HG03575 (cell line): ENCODE data around the gene CAT.

Source experiments
- ATAC-seq: cut with Tn5 transposase; IDR thresholded peaks from one replicate; pipeline ENCODE4 v1.9.1; 2021; ENCODE audit not compliant: unreplicated experiment, insufficient number of reproducible peaks, low FRiP score; ENCODE audit errors: extremely low read depth

The CAT gene

DNA sequence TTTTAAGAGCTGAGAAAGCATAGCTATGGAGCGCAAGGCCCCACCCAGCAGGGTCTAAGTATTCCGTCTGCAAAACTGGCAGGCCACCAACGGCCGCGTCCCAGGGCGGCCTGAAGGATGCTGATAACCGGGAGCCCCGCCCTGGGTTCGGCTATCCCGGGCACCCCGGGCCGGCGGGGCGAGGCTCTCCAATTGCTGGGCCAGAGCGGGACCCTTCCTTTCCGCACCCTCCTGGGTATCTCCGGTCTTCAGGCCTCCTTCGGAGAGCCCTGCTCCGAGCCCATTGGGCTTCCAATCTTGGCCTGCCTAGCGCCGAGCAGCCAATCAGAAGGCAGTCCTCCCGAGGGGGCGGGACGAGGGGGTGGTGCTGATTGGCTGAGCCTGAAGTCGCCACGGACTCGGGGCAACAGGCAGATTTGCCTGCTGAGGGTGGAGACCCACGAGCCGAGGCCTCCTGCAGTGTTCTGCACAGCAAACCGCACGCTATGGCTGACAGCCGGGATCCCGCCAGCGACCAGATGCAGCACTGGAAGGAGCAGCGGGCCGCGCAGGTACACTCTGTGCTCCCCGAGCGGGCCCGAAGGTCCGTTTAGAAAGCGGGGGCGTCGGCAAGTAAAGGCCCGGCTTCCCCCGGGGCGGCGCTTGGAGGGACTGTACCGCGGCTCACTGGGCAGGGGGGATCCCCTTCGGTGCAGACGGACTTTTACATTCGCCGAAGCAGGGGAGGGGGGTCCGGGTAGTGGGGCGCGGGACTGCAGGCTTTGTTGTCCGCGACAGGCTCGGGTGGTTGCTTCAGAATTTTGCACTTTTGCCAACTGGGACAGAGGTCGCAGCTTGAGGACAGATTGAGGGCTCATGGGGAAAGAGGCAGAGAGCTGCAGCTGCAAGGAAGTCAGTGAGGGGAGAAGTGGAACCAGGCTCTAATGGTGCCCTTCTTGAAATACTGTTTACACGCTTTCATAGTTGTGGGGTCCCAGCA is at the start of gene CAT:
CAT (plus strand) TSS at position 406 of the 979 bp plus-strand sequence; CDS start at position 486, 80 bp downstream.
- peak; percentile 87 for ATAC-seq

DNA sequence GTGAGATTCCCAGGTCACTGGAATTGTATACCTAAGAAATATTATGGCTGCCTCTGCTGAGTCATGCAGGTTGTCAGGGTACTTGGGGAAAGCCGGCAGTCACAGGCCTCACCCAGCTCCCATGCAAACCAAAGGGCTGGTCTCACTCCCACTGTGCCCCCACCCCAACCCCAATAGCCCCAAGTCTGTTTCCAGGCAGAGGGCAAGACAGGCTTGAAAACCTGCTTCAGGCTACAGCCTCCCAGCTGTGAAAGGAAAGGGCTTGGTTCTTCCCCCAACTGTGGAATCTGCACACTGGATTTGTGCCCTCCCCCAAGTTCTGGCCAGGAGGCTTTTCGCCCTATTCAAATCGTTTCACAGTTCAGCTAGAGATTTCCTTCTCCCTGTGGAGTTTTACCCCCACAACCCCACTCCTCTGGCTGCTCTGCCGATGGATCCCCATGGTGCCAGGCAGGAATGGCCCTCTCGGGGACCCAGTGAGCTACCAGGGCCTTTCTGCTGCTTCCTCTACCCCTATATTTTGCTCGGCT is 43.9 kb upstream of the CAT start:
- ATAC-seq: no peak

DNA sequence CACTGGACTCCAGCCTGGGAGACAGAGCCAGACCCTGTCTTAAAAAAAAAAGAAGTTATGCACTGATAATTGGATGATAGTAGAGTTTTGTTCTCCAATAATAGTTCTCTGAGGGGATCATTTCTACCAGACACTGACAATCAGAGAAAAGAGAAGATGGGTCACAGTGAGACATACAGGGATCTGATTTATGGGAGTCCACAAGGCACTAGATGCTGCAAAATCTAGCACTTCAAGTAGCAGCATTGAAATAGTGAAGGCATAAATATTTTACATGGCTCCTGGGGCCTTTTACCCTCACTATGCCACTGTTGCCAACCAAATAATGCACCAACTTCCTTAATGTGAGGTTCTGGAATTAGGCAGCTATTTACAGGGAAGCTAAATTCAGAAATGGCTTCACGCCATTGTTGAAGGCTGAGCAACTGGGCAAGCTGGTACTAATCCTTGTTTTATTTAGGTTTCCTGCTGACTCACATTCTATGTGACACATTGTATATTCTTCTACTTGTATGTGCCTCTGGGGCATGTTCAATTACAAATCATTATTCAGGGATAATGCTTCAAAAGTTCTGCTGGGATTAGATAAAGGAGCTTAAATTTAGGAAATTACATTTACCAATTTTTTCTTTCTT is 42.7 kb upstream of the CAT start:
- ATAC-seq: no peak

DNA sequence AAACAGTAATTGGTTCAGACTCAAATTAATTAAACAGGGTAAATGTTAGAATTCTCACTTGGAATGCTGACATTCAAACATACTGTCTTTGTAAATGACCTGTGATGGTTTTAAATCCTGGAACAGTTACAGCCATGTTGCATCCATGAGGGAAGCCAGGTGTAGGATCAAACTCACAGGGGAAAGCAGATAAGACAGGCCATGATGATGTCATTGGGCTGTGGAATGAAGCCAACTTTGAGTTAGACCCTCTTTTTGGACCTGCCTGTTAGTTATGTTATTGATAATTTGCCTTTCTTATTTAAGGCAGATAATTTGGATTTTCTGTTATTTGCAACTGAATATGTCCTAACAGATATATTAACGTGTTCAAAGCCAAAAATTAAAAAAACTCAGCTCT is 41.6 kb upstream of the CAT start:
- ATAC-seq: no peak

DNA sequence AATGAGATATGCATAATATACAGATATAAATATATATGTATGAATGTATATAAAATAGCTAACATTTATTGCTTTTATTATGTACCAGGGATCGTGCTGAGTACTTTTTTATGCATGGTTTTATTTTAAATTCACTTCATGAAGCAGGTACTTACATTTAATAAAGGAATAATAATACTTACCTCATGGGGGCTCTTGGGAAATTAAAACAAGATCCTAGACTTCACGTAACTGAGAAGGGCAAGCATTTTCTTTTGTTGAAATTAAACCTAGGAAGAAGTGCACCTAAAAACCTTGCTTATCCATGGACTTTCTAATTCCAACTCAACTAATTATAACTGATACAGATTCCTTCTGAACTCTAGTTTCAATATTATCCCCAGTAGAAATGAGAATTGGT is 40.9 kb upstream of the CAT start:
- ATAC-seq: no peak

DNA sequence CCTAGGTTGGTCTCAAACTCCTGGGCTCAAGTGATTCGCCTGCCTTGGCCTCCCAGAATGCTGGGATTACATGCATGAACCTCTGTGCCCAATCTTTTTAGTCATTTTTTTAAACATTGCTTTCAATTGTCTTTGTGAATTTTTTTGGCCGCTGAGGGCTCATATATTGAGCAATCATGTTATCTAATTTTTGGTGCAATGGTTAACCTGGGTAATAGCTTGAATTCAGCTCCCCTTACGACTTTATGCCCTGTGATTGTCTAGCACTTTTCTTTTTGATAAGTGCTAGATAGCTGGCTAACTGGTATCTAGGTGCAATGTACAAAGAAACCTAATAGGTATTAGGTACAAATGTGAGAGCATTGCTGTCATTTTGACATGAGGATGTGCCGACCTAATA is 35.3 kb upstream of the CAT start:
- no peak for ATAC-seq

DNA sequence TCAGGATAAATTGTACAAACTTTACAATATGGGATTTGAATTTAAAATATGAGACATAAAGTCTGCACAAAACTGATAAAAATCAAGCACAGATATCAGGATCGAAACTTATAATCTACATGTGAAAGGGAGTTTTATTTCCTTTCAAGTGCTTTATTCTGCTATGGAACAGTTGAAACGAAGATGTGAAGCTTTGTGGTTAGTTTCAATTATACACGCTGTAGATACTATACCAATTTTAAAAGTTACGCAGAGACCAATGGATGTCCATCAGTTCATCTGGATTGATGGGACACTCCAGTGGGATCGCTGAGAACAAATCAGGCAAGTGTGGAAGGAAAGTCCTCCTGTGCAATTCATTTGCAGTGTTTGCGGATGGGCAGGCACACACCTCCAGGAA is 34.5 kb upstream of the CAT start:
- ATAC-seq: no peak

DNA sequence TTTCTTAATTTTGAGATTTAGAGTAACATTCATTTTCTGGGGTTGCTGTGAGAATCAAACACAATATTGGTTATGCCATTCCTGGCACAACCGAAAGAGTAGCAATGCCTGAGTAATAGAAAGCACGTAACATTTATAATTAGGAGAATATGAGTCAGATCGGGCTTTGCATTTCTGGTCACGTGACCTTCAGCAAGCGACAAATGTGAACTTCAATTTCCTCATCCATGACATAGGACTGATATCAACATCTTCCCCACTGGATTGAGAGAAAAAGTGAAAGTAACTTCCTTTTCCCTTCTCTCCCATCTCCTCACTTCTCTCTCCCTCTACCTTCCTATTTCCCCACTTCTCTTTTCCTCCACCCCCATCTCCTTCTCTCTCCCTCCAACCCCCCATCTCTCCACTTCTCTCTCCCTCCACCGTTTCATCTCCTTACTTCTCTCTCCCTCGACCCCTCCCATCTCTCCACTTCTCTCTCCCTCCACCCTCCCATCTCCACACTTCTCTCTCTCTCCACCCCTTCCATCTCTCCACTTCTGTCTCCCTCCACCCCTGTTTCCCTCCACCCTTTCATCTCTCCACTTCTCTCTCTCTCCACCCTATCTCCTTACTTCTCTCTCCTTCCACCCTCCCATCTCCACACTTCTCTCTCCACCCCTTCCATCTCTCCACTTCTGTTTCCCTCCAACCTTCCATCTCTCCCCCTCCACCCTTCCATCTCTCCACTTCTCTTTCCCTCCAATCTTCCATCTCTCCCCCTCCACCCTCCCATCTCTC is 33.5 kb upstream of the CAT start:
- no peak for ATAC-seq

DNA sequence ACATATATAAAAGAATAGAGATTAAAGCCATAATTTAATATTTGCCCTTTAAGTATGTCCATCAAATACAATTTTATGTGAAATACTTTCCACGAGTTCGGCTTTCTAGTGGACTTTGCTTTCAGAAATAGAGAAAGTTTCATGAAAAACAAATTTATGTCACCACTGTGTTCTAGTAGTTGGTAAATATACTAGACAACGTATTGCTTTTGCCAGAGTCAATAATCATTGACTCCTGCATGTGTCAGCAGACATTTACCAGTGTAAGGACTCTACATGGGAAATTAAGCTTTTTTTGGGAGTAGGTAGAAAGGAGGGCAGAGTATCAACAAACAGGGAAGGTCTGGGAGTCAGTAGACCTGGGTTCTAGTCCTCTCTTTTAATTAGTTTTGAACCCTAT is 32.3 kb upstream of the CAT start:
- ATAC-seq: no peak

DNA sequence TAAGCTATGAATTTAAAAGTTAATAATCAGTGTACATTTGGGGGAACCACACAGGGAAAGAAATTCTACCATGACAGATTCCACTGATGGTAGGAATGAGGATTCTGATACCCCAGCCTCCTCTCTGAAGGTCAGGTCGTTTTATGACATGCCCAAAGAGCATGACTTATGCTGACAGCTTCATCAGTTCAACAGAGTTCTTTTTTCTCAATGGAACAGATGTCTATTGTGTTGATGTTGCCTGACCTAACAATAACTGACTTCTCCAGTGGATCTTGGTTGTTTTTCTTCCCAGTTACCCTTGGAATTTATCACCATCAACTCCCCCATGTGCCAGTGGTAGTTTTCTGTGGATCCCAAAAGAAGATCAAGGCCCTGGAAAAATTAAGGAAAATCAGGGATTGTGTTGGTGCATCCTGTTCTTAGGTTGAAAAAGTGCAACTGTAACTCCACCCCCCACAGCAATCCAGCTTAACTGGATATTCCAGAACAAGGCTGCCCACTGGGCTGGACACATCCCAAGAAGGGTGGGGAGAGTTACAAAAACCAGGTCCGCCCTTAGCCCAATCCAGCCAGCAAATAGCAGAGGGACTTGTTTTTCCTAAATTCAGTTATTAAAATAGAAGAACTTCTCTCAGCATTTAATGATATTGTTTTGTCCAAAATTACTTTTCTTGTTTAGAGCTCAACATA is 31.5 kb upstream of the CAT start:
- no peak for ATAC-seq

DNA sequence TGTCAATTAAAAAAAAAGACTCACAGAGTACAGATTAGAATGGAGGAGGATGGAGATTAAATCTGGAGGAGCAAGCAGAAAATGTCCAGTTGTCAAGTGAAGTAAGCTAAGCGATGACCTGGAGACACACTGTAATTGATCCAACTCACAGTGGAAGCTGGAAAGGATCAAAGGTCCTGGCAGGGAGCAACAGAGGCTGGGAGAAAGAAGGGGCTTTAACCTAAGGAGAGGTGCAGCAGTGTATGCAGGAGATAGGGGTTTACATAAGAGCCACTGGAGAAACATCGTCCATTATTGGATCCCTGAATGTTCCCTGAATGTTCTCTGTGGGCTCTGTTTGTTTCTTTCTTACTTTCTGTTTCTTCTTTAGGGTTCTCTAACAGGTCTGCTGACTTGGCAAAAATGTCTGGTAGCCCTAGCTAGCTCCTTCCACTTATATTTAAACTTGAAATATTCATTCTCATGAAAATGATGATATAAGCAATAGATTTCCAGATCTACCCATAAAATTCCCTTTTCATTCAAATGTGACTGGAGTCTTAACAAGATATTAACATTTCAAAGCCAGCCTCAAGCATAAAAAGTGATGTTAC is 30.1 kb upstream of the CAT start:
- no peak for ATAC-seq

DNA sequence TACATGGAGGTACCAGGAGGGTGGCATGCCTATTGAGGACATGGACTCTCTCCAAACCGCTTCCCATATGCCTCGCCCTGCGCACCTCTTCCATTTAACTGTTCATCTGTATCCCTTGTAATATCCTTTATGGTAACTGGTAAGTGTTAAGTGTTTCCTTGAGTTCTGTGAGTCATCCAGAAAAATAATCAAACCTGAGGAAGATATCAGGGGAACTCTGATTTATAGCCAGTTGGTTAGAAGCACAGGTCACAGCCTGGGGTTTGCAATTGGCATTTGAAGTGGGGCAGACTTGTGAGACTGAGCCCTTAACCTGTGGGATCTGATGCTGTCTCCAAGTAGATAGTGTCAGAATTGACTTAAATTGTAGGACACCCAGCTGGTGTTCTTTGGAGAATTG is 27.6 kb upstream of the CAT start:
- no peak for ATAC-seq

DNA sequence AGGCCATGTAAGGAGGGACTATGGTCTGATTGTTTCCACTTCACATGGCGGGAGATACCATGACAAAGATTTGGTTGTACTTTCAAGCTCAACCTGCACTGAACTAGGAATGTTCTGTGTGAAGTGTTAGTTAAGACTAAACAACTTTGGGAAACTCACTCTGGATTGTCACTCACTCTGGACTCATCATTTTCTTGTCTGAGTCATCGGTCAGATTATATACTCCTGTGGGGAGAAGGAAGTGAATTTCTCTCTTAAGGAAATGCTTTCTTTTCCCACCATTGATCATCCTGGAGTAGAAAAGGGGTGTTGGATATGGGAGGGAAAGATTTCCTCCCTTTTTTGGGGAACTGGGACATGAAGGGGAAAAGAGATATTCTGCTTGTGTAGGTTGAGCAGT is 26.9 kb upstream of the CAT start:
- no peak for ATAC-seq

DNA sequence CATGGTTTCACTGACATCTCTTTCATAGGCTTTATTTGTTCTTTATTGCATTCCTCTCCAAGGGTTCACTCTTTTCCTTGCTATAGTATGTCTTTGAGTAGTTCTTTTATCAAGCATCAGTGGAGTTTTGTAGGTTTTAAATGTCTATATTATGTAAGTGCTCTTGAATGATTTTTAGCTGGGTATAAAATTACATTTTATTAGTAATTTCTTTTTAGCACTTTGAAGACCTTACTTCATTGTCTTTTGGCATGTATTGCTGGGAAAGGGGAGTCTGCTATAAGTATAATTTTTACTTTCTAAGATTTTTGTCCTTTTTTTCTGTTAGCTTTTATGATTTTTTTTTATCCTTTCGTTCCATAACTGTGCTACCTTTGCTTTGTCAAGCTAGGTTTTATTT is 25.5 kb upstream of the CAT start:
- no peak for ATAC-seq

DNA sequence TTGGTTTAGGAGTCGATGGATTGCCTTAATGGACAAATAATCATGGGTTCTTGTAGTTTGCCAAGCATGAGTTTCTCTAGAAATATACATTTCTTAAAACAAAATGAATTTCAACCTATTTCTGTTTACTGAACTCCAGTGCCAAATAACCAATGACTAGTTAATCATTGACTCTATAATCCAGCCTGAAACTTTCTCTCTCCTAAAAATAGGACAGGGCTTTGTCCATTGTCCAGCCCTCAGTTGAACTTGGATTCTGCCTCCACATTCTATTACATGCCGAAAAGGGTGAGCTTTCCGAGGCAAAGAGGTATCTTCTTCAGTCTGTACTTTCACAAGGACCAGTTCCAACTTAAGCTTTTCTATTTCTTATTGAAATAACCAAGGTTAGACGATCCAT is 23.2 kb upstream of the CAT start:
- no peak for ATAC-seq

DNA sequence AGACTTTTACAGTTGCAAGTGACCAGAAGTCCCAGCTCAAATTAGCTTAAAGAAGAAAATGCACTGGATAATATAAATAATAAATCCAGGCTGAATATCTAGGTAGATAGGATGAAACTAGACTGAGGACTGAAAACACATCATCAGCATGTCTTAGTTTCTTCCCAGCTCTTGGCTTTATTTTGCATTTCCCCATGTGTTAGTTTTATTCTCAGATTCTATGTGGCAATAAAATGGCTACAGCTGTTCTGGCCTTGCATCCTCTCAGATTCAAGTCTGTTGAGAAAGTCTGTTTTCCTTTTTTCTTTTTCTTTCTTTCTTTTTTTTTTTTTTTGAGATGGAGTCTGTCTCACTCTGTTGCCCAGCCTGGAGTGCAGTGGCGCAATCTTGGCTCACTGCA is 22.6 kb upstream of the CAT start:
- ATAC-seq: no peak

DNA sequence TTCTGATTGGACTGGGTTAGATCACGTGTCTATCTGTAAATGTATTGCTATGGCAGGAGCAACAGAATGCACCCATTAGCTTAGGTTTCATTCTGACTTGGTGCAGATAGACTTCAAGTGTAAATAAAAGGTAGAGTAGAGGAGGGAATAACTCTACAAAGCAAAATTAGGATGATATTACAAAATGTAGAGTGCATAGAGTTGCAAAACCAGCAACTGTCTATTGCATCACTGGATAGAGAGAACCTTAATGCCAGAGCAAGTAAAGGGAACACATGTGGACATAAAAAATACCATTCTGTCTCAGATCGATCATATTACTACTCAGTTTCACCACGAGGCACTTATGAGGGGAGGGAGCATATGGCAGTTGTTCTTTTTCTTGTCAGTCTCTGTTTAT is 22.0 kb upstream of the CAT start:
- no peak for ATAC-seq

DNA sequence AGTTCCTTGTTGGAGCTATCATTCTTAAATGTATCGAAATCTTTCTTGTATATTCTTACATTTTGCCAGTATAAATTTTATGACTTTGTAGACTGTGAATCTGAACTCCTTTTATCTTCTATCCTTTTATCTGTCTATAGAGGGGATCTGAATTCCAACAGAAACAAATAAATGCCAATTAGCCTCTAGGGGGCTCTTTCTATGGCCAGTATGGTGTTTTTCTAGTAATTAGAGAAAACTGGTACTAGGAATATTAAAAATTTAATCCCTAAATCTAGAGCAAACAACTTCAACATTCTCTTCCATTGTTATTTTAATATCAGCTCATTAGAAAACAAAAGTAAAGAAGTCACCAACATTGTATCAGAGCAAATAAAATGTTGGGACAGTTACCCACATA is 21.5 kb upstream of the CAT start:
- no peak for ATAC-seq

DNA sequence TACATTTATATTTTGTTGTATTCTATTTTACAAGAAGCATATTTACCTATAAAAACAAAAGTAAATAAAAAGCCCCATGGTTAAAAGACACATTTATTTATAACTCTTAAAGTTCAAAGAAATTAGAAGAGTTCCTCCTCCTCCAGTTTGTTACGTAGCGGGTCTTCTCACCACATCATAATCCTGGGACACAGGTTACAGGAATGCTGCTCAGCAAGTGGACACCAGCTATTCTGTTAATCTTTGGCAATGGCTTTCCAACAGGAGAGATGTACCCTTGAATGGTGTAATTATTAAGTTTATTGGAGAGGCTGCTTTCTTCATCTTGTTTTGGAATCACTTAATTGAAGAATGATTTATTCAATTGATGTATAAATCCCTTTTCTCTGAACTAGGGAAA is 19.6 kb upstream of the CAT start:
- no peak for ATAC-seq
